Measurements from ENCODE around the gene TAF10.
A peak's percentile ranks its signal among the peaks of the same experiment; 100 is the strongest.

Gene TAF10

GRCh38 chr11:6565988-6566703 is 45.9 kb downstream of the TAF10 start:
- peak overlapping the region; percentile 93 for H3K27ac ChIP-seq
- no peak for TF ChIP-seq ZFX (IDR thresholded peaks at IDR 0.05)
- no peak for TF ChIP-seq CTCF (conservative IDR thresholded peaks at IDR 0.05)

GRCh38 chr11:6565325-6565724 is 46.7 kb downstream of the TAF10 start:
- H3K27ac ChIP-seq = no peak overlapping the region
- no peak for TF ChIP-seq ZFX (IDR thresholded peaks at IDR 0.05)
- no peak for TF ChIP-seq CTCF (conservative IDR thresholded peaks at IDR 0.05)

GRCh38 chr11:6563667-6564066 is 48.3 kb downstream of the TAF10 start:
- TF ChIP-seq ZFX (IDR thresholded peaks at IDR 0.05) (no peak), CTCF (conservative IDR thresholded peaks at IDR 0.05) (no peak)

GRCh38 chr11:6563121-6563619 is 48.8 kb downstream of the TAF10 start:
- H3K27ac ChIP-seq = no peak overlapping the region
- no peak for TF ChIP-seq ZFX (IDR thresholded peaks at IDR 0.05)
- no peak for TF ChIP-seq CTCF (conservative IDR thresholded peaks at IDR 0.05)

More at GRCh38 chr11:6563667-6564066, 48.3 kb downstream of the TAF10 start:
- no peak overlapping the region for H3K27ac ChIP-seq

- TF ChIP-seq ZFX (IDR thresholded peaks at IDR 0.05) (no peak), CTCF (conservative IDR thresholded peaks at IDR 0.05) (no peak)
- no peak overlapping the region for H3K27ac ChIP-seq
These were observed 50.7 kb downstream of the TAF10 start for GRCh38 chr11:6561288-6561687.

All from C4-2B (cell line).